GM18520 (cell line): ENCODE results near the gene GNL1.
"Not testable (repeated sequence)": the region's sequence is repeated elsewhere in the genome, so short reads cannot be mapped to it uniquely, and the experiment has no call there.

Experiments used
- ATAC-seq: cut with Tn5 transposase; IDR thresholded peaks from one replicate; pipeline ENCODE4 v1.9.1; 2021; ENCODE audit not compliant: unreplicated experiment

The GNL1 gene

GRCh38 chr6:30533460-30534294 is 22.6 kb downstream of the GNL1 start:
- ATAC-seq: no peak

DNA sequence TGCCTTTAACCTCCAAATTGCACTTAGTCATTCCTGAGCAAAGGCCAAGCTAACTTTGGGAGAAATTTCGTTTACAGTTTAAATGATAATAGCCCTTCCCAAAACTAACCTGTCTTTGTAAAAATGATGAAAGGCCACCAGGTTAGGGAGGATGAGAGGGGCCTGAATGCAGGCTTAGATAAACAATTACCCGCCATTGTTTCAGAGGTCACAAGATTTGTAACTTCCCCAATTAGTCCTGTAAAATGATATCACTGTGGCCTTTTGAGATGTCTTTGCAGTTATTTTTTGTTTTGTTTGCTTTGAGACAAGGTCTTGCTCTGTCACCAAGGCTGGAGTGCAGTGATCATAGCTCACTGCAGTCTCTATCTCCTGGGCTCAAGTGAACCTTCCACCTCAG is 26.3 kb downstream of the GNL1 start:
- ATAC-seq: no peak

GRCh38 chr6:30529349-30529875 is 26.9 kb downstream of the GNL1 start:
- peak; percentile 32 for ATAC-seq

DNA sequence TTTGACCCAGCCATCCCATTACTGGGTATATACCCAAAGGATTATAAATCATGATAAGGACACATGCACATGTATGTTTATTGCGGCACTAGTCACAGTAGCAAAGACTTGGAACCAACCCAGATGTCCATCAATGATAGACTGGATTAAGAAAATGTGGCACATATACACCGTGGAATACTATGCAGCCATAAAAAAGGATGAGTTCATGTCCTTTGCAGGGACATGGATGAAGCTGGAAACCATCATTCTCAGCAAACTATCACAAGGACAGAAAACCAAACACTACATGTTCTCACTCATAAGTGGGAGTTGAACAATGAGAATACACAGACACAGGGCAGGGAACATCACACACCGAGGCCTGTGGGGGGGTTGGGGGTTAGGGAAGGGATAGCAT is 29.8 kb downstream of the GNL1 start:
- ATAC-seq: not testable (repeated sequence)

DNA sequence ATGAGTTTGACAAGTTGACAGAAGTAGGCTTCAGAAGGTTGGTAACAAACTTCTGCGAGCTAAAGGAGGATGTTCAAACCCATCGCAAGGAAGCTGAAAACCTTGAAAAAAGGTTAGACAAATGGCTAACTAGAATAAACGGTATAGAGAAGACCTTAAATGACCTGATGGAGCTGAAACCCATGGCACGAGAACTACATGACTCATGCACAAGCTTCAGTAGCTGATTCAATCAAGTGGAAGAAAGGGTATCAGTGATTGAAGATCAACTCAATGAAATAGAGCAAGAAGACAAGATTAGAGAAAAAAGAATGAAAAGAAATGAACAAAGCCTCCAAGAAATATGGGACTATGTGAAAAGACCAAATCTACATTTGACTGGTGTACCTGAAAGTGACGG is 34.3 kb downstream of the GNL1 start:
- not testable (repeated sequence) for ATAC-seq

DNA sequence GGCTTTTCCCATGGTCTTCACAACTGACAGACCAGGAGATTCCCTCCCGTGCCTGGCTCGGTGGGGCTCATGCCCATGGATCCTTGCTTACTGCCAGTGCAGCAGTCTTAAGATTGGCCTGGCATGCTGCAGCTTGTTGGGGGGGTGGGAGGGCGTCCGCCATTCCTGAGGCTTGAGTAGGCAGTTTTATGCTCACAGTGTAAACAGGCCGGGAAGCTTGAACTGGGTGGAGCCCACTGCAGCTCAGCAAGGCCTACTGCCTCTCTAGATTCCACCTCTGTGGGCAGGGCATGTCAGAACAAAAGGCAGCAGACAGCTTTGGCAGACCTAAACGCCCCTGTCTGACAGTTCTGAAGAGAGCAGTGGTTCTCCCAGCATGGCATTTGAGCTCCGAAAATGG is 35.2 kb downstream of the GNL1 start:
- not testable (repeated sequence) for ATAC-seq

DNA sequence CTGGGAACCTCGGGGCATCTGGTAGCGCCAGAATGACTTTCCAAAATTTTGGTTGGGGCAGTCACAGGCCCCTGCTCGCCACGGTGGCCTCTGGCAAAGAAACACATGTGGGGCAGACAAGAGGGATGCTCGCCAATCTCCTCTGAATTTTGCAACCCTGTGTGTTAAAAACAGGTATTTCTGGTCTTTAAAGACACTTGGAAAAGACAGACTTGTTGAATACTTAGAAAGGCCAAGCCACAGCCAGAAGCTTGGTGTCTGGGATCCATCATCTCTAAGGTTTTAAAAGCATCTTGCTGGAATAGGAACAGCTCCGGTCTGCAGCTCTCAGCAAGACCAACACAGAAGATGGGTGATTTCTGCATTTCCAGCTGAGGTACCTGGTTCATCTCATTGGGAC is 35.8 kb downstream of the GNL1 start:
- no peak for ATAC-seq

DNA sequence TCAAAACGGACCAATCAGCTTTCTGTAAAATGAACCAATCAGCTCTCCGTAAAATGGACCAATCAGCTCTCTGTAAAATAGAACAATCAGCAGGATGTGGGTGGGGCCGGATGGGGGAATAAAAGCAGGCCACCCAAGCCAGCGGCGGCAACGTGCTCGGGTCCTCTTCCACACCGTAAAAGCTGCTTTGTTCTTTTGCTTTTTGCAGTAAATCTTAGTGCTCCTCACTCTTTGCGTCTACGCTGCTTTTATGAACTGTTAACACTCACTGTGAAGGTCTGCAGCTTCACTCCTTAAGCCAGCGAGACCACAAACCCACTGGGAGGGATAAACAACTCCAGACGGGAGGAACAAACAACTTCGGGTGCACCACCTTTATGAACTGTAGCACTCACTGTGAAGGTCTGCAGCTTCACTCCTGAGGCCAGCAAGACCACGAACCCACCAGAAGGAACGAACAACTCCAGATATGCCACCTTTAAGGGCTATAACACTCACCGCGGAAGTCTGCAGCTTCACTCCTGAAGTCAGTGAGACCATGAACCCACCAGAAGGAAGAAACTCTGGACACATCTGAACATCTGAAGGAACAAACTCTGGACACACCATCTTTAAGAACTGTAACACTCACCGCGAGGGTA is 37.7 kb downstream of the GNL1 start:
- ATAC-seq: not testable (repeated sequence)

DNA sequence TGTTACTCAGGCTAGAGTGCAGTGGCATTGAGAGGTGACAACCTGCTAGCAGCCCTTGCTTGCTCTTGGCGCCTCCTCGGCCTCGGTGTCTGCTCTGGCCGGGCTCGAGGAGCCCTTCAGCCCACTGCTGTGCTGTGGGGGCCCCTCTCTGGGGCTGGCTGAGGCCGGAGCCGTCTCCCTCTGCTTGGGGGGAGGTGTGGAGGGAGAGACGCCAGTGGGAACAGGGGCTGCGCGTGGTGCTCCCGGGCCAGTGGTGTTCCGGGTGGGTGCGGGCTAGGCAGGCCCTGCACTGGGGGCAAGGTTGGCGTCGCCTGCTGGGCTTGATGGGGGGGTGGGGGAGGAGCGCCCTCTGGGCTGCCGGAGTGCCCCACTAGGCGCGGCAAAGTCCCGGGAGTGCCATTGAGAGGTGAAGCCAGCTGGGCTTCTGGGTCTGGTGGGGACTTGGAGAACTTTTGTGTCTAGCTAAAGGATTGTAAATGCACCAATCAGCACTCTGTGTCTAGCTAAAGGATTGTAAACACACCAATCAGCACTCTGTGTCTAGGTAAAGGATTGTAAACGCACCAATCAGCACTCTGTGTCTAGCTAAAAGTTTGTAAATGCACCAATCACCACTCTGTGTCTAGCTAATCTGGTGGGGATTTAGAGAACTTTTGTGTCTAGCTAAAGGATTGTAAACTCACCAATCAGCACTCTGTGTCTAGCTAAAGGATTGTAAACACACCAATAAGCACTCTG is 38.4 kb downstream of the GNL1 start:
- ATAC-seq: not testable (repeated sequence)

- ATAC-seq: not testable (repeated sequence)
These were observed 39.6 kb downstream of the GNL1 start for GRCh38 chr6:30516754-30517076.

GRCh38 chr6:30515944-30516753 is 40.1 kb downstream of the GNL1 start:
- ATAC-seq: no peak

GRCh38 chr6:30515106-30515505 is 41.2 kb downstream of the GNL1 start:
- no peak for ATAC-seq

- no peak for ATAC-seq
These were observed 42.8 kb downstream of the GNL1 start for GRCh38 chr6:30513451-30513850.

DNA sequence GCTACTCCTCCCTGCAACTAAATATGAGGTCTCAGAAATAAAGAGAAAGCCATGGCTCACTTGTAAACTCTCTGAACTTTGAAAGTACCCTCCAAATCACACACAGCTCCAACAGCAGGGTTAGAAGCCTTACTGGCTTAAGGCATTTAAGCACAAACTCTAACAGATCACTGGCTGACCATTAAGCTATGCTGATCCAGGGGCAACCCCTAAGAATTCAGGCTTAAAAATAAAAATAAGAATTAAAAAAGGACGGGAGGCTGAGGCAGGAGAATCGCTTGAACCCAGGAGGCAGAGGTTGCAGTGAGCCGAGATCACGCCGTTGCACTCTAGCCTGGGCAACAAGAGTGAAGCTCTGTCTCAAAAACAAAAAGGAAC is 45.1 kb downstream of the GNL1 start:
- no peak for ATAC-seq

DNA sequence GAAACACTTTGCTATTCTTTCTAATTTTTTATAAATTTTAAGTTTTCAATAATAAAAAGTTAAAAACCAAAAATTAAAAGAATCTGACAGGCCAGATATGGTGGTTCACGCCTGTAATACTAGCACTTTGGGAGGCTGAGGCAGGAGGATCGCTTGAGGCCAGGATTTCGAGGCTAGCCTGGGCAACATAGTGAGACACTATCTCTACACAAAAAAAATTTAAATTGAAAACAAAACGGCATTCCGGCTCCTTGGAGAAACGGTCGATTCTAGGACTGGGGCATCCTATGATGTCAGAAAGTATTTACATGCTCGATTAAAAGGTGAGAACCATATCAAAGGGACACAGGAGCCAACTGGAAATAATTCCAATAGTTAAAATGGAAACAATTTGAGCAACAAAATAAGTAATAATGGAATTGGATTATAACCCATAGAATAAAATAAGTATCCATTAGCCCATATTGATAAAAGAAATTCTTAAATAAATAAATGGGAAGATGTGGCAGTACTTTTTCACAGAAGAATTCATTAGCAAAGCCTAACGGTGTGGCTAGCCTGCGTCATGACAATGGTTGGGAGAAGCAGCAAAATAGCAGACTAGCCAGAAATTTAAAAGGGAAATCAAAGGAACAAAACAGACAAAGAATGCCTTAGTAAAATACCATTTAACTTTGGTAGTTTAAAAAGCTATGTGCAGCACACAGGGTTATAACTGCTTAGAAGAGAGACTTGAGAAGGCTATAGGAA is 45.7 kb downstream of the GNL1 start:
- no peak for ATAC-seq

GRCh38 chr6:30508890-30509736 is 47.2 kb downstream of the GNL1 start:
- ATAC-seq: no peak

DNA sequence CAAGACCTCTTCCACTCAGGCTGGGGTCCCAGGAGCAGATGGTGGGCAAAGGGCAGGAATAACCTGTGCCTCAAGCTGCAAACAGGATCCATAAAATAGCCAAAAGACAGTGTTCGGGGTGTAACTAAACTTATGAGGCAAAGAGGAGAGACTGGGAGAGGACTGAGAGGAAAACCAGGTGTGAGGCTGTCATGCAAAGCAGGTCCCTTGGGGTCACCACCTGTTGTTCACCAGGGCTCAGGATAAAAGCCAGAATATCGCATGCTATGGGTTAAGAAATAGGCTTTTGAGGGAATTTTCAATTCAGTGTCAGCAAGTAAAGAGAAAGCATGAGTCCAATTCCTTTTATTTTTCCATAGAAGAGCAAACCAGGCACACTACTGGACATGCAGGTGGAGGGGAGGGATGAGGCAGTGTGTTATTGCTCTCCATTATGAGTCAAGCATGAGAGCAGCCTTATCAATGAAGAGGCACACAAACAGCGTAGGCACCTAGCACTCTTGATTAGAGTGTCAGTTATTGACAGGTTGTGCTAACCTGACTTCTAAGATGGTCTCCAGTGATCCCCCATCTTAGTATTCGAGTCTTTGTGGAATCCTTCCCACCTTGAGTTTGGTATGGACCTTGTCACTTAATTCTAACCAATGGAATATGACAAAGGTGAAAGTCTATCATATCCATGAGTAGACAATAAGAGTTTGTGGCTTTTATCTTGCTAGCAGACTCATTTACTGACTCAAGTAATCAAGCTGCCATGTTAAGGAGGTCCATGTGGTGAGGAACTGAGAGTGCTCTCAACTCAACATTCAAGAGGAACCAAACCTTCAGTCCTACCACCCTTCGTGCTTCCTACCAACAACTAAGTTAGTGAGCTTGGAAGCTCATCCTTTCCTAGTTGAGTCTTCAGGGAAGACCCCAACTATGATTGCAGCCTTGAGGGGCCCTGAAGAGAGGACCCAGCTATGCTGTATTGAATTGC is 48.2 kb downstream of the GNL1 start:
- ATAC-seq: no peak
